ENCODE data around the gene ABCC3.

Gene ABCC3

GRCh38 chr17:50634224-50634914 is at the start of gene ABCC3:
Gene ABCC3, plus strand, starts transcription at chr17:50634881. Its CDS starts 56 bp downstream, at chr17:50634937.
- no peak for DNase-seq

GRCh38 chr17:50585346-50585745 is 49.3 kb upstream of the ABCC3 start:
- DNase-seq = no peak

GRCh38 chr17:50585891-50586290 is 48.8 kb upstream of the ABCC3 start:
- DNase-seq = no peak

- no peak for DNase-seq
These were observed 48.0 kb upstream of the ABCC3 start for GRCh38 chr17:50586421-50587247.

- no peak for DNase-seq
These were observed 47.1 kb upstream of the ABCC3 start for GRCh38 chr17:50587571-50587970.

- no peak for DNase-seq
These were observed 46.2 kb upstream of the ABCC3 start for GRCh38 chr17:50588391-50589049.

GRCh38 chr17:50589095-50589705 is 45.5 kb upstream of the ABCC3 start:
- peak; percentile 38 for DNase-seq

- DNase-seq = no peak
These were observed 43.5 kb upstream of the ABCC3 start for GRCh38 chr17:50590946-50591737.

GRCh38 chr17:50593321-50593720 is 41.4 kb upstream of the ABCC3 start:
- peak; percentile 90 for DNase-seq

GRCh38 chr17:50594128-50594823 is 40.4 kb upstream of the ABCC3 start:
- DNase-seq = no peak

GRCh38 chr17:50594892-50595291 is 39.8 kb upstream of the ABCC3 start:
- DNase-seq = no peak

- DNase-seq = no peak
These were observed 38.3 kb upstream of the ABCC3 start for GRCh38 chr17:50596191-50597037.

GRCh38 chr17:50598487-50598886 is 36.2 kb upstream of the ABCC3 start:
- DNase-seq = no peak

- DNase-seq = no peak
These were observed 35.1 kb upstream of the ABCC3 start for GRCh38 chr17:50599606-50600005.

- DNase-seq = no peak
These were observed 32.8 kb upstream of the ABCC3 start for GRCh38 chr17:50601823-50602375.

GRCh38 chr17:50602836-50603235 is 31.8 kb upstream of the ABCC3 start:
- no peak for DNase-seq

GRCh38 chr17:50603340-50603739 is 31.3 kb upstream of the ABCC3 start:
- no peak for DNase-seq

- DNase-seq = no peak
These were observed 30.2 kb upstream of the ABCC3 start for GRCh38 chr17:50604513-50604912.

GRCh38 chr17:50605429-50605828 is 29.3 kb upstream of the ABCC3 start:
- no peak for DNase-seq

- no peak for DNase-seq
These were observed 27.0 kb upstream of the ABCC3 start for GRCh38 chr17:50607522-50608175.

Measured in NCI-H774 (cell line).